HEK293T (cell line): ENCODE measurements around the gene SPIRE2.

Source experiments
- CTCF ChIA-PET: fragments of 350-600 bp; formaldehyde crosslinking; extraction: SDS; loops from one replicate; lab custom pipeline; 2021; ENCODE audit warnings: antibody characterized with exemption, inconsistent platforms; lab: Yijun Ruan, JAX
- POLR2A ChIA-PET: fragments of 350-600 bp; formaldehyde crosslinking; extraction: SDS; loops from one replicate; lab custom pipeline; 2020; ENCODE audit warnings: antibody characterized with exemption, inconsistent platforms; lab: Yijun Ruan, JAX
- DNase-seq: peaks from one replicate; pipeline ENCODE4 v3.0.0; 2012; ENCODE audit warnings: mixed read lengths; ENCODE audit errors: extremely low spot score
- ARNT ChIP-seq: fragments of 450-650 bp; IDR thresholded peaks from 2 replicates; pipeline ENCODE4 v1.6.1; 2017; ENCODE audit warnings: mild to moderate bottlenecking
- BHLHE40 ChIP-seq: fragments of 450-650 bp; IDR thresholded peaks from 2 replicates; pipeline ENCODE4 v1.6.1; 2016; ENCODE audit warnings: mild to moderate bottlenecking, moderate library complexity, borderline replicate concordance
- CTBP1 ChIP-seq: fragments of 450-650 bp; IDR thresholded peaks from 2 replicates; pipeline ENCODE4 v1.6.1; 2016; ENCODE audit warnings: borderline replicate concordance
- ELF4 ChIP-seq: fragments of 450-650 bp; IDR thresholded peaks from 2 replicates; pipeline ENCODE4 v1.6.1; 2017; ENCODE audit warnings: antibody characterized with exemption
- FOXA1 ChIP-seq: fragments of 450-650 bp; IDR thresholded peaks from 2 replicates; pipeline ENCODE4 v1.6.1; 2016; ENCODE audit warnings: mild to moderate bottlenecking
- FOXK2 ChIP-seq: fragments of 450-650 bp; IDR thresholded peaks from 2 replicates; pipeline ENCODE4 v1.6.1; 2016; ENCODE audit warnings: mild to moderate bottlenecking
- FOXM1 ChIP-seq: fragments of 450-650 bp; IDR thresholded peaks from 2 replicates; pipeline ENCODE4 v1.6.1; 2017; ENCODE audit warnings: mild to moderate bottlenecking, borderline replicate concordance
- HDGF ChIP-seq: fragments of 450-650 bp; IDR thresholded peaks from 2 replicates; pipeline ENCODE4 v1.6.1; 2017; ENCODE audit warnings: antibody characterized with exemption, borderline replicate concordance
- L3MBTL2 ChIP-seq: fragments of 450-650 bp; conservative IDR thresholded peaks from 2 replicates; pipeline ENCODE4 v1.6.1; 2016; ENCODE audit warnings: mild to moderate bottlenecking
- LEF1 ChIP-seq: fragments of 450-650 bp; IDR thresholded peaks from 2 replicates; pipeline ENCODE4 v1.6.1; 2017; ENCODE audit warnings: mild to moderate bottlenecking, borderline replicate concordance
- NFRKB ChIP-seq: fragments of 450-650 bp; IDR thresholded peaks from 2 replicates; pipeline ENCODE4 v1.6.1; 2016; ENCODE audit warnings: mild to moderate bottlenecking, moderate library complexity
- SP1 ChIP-seq: fragments of 450-650 bp; IDR thresholded peaks from 2 replicates; pipeline ENCODE4 v1.6.1; 2017
- SUZ12 ChIP-seq: fragments of 450-650 bp; IDR thresholded peaks from 2 replicates; pipeline ENCODE4 v1.6.1; 2016; ENCODE audit warnings: mild to moderate bottlenecking
- TARDBP ChIP-seq: fragments of 450-650 bp; IDR thresholded peaks from 2 replicates; pipeline ENCODE4 v1.6.1; 2016
- ZNF384 ChIP-seq: fragments of 450-650 bp; IDR thresholded peaks from 2 replicates; pipeline ENCODE4 v1.6.1; 2016
- TF ChIP-seq, protein P1 (sequence below): fragments of 450-650 bp; IDR thresholded peaks from 2 replicates; pipeline ENCODE4 v1.6.1; 2016

The SPIRE2 gene

DNA sequence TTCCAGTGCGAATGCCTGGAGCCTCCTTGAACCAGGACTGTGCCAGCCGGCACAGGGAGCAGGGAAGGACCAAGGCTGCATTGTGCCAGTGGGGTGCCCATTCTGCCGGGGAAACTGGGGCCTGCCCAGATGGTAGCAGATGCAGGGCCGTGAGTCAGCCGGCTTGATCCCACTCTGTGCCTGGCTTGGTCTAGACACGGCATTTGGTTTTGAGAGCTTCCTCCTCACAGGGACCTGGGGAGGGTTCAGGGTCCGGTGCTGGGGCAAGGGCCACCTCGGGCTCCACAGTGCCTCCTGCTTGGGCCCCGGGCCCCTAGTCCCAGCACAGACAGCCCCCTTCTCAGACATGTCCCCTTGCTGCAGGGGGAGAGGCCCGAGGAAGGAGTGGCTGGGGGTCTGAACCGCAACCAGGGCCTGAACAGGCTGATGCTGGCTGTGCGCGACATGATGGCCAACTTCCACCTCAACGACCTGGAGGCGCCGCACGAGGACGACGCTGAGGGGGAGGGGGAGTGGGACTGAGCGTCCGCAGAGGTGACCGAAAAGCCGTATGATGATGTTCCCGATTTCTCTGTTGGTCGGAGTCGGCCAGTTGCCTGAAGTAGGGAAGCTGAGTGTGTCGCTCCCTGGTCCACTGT, 82.6 kb downstream of the SPIRE2 start:
- TF ChIP-seq TARDBP = no peak
- TF ChIP-seq FOXM1 = no peak
- TF ChIP-seq SUZ12 = no peak
- TF ChIP-seq BHLHE40 = no peak
- no peak for TF ChIP-seq ARNT
- TF ChIP-seq CTBP1 = no peak
- no peak for TF ChIP-seq FOXA1
- no peak for TF ChIP-seq HDGF
- TF ChIP-seq L3MBTL2 = no peak
- no peak for TF ChIP-seq LEF1
- no peak for TF ChIP-seq NFRKB
- TF ChIP-seq ZNF384 = no peak
- no peak for TF ChIP-seq FOXK2
- TF ChIP-seq SP1 = no peak
- TF ChIP-seq, protein P1, sequence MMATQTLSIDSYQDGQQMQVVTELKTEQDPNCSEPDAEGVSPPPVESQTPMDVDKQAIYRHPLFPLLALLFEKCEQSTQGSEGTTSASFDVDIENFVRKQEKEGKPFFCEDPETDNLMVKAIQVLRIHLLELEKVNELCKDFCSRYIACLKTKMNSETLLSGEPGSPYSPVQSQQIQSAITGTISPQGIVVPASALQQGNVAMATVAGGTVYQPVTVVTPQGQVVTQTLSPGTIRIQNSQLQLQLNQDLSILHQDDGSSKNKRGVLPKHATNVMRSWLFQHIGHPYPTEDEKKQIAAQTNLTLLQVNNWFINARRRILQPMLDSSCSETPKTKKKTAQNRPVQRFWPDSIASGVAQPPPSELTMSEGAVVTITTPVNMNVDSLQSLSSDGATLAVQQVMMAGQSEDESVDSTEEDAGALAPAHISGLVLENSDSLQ = no peak
- TF ChIP-seq ELF4 = no peak
- ChIA-PET POLR2A (interaction anchor here (1.2 to 1.9 kb wide), 4 partner anchors 8 to 62 kb away, joined by 3 to 13 read pairs (median 8); partner anchors contain the start of genes MC1R, TCF25 and TUBB3), CTCF (interaction anchor here (1.0 to 2.1 kb wide), 7 partner anchors 8 to 205 kb away, joined by 3 to 16 read pairs (median 4); partner anchors contain the start of genes MC1R and TUBB3)
- no peak for DNase-seq

DNA sequence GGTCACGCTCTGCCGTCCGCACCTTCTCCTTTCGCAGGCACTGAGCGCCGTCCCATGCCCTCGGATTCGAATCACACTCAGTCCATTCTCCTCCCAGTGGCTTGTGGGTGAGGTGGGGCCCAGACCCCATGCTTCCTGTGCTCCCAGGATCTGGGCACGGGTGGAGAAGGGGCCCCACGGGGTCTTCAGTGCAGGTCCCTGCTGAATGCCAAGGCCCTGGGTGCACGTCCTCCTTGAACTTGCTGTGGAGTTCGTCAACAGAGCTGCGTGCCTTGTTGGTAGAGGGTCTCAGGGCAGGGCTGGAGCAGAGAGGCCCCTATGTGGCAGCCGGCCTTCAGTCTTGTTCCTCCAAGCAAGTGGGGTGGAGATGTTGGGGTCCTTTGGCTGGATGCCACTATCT, 83.1 kb downstream of the SPIRE2 start:
- DNase-seq = no peak
- ChIA-PET POLR2A (interaction anchor here (1.9 kb wide), 1 partner anchor 38 kb away, joined by 13 read pairs; the partner anchor contains the start of gene TCF25), CTCF (interaction anchor here (2.1 kb wide), 1 partner anchor 11 kb away, joined by 16 read pairs; the partner anchor contains the start of gene TUBB3)
- TF ChIP-seq TARDBP (no peak), L3MBTL2 (no peak), FOXA1 (no peak), FOXK2 (no peak), CTBP1 (no peak), BHLHE40 (no peak), SP1 (no peak), HDGF (no peak), NFRKB (no peak), LEF1 (no peak), ZNF384 (no peak), ARNT (no peak), ELF4 (no peak), SUZ12 (no peak)
- TF ChIP-seq, protein P1 = no peak

DNA sequence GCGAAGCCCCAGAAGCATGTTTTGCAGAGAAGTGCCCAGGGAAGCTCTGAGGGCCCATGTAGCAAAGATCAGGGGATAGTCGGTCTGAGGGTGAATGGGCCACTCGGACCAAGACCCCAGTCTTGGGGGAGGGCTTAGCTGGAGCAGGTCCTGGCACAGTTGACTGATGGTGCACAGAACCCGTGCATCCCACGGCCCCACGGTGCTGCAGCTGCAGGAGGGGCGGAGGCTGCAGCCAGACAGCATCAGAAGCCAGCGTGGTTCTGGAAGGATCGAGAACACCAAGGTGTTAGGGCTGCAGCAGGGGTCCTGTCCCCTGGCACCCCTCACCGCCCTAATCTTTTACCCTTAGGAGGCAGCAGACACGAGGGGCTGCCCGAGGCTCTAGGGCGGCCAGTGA, 83.9 kb downstream of the SPIRE2 start:
- CTCF ChIA-PET = no interaction called here
- POLR2A ChIA-PET = interaction anchor here (1.0 kb wide), 1 partner anchor 39 kb away, joined by 3 read pairs; the partner anchor contains the start of gene TCF25

DNA sequence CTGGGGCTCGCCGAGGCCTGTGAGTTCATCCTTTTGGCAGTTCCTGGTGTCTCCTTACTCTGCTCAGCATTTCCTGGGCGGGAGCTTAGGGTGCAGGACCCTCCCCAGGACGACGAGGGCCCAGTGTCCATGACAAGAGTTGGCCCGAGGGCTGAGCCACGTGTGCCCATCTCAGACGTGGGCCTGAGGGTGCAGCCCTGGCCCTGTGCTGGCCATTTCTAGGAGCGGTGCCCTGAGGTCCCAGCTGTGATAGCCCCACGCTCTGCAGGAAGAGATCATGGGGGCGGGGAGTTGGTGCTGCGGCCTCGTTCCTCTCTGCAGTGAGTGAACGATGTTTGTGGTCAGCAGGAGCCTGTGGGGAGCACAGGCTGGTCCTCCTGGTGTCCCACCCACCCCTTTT, 84.4 kb downstream of the SPIRE2 start:
- no peak for DNase-seq
- ChIA-PET POLR2A (interaction anchor here (1.0 kb wide), 1 partner anchor 39 kb away, joined by 3 read pairs; the partner anchor contains the start of gene TCF25), CTCF (no interaction called here)
- TF ChIP-seq NFRKB (no peak), LEF1 (no peak), SUZ12 (no peak), BHLHE40 (no peak), L3MBTL2 (no peak), TARDBP (no peak), ELF4 (no peak), CTBP1 (no peak), SP1 (no peak), FOXA1 (no peak), FOXK2 (no peak), ARNT (no peak), ZNF384 (no peak)
- TF ChIP-seq, protein P1 = no peak

More for the DNA sequence above, 83.9 kb downstream of the SPIRE2 start:
- TF ChIP-seq NFRKB (no peak), FOXK2 (no peak), CTBP1 (no peak), L3MBTL2 (no peak), ELF4 (no peak)
- no peak for DNase-seq

DNA sequence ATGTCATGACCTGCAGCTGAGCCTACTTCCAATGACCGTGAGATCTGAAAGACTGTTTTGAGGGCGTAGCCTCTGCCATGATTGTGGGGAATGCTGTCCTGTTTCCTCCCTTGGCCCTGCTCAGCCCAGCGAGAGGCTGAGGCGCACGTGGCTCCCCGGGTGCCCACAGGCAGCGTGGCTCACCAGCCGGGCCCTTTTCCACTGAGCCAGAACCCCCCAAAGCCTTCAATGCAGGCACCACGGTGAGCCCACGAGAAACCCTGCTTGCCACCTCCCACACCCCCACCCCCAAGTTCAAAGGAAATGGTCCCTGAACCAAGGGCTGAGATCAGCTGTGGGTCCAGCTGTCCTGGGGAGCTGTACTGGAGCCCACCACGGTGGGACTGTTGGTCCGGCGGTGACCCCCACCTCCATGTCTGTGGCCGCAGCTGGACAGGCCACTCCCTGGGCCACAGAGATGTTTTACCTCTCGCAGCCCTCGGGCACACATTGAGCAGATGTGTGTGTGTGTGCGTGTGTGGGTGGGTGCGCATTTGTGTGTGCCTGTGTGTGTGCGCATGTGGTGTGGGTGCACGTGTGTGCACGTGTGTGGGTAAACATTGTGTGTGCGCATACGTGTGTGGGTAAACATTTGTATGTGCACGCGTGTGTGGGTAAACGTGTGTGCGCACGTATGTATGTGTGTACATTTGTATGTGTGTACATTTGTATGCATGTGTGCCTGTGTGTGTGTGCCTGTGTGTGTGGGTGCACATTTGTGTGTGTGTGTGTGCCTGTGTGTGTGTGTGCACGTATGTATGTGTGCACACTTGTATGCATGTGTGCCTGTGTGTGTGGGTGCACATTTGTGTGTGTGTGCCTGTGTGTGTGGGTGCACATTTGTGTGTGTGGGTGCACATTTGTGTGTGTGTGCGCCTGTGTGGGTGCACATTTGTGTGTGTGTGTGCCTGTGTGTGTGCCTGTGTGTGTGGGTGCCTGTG, 85.4 kb downstream of the SPIRE2 start:
- no peak for DNase-seq
- ChIA-PET POLR2A (no interaction called here), CTCF (no interaction called here)
- TF ChIP-seq SP1 = no peak
- TF ChIP-seq TARDBP = peak; percentile 94
- TF ChIP-seq BHLHE40 = no peak
- TF ChIP-seq ELF4 = no peak
- no peak for TF ChIP-seq ARNT
